Islet precursor cell (in vitro differentiated cells): Measurements from ENCODE around the gene HMGXB4.
A peak's percentile ranks its signal among the peaks of the same experiment; 100 is the strongest.
"Not testable (repeated sequence)": the region's sequence is repeated elsewhere in the genome, so short reads cannot be mapped to it uniquely, and the experiment has no call there.

Experiments
- DNase-seq: peaks from one replicate; pipeline ENCODE4 v3.0.0-alpha.2; 2018

The HMGXB4 gene

GRCh38 chr22:35257321-35258190 is at the start of gene HMGXB4:
Gene HMGXB4 (plus strand): TSS chr22:35257493. CDS start chr22:35262391, 4,898 bp downstream.
- peak; percentile 90 for DNase-seq

GRCh38 chr22:35208003-35208402 is 49.3 kb upstream of the HMGXB4 start:
- DNase-seq = no peak

- no peak for DNase-seq
These were observed 48.1 kb upstream of the HMGXB4 start for GRCh38 chr22:35209203-35209602.

GRCh38 chr22:35212009-35212408 is 45.3 kb upstream of the HMGXB4 start:
- DNase-seq = peak; percentile 76

- DNase-seq = peak; percentile 12
These were observed 44.3 kb upstream of the HMGXB4 start for GRCh38 chr22:35212996-35213395.

GRCh38 chr22:35214968-35215367 is 42.3 kb upstream of the HMGXB4 start:
- DNase-seq = no peak

- peak; percentile 11 for DNase-seq
These were observed 41.3 kb upstream of the HMGXB4 start for GRCh38 chr22:35215993-35216392.

- peak; percentile 21 for DNase-seq
These were observed 39.8 kb upstream of the HMGXB4 start for GRCh38 chr22:35217527-35217926.

GRCh38 chr22:35218079-35218478 is 39.2 kb upstream of the HMGXB4 start:
- DNase-seq = peak; percentile 21

- peak; percentile 57 for DNase-seq
These were observed 38.3 kb upstream of the HMGXB4 start for GRCh38 chr22:35219012-35219411.

GRCh38 chr22:35220221-35220620 is 37.1 kb upstream of the HMGXB4 start:
- DNase-seq = peak; percentile 3

- DNase-seq = peak; percentile 7
These were observed 32.3 kb upstream of the HMGXB4 start for GRCh38 chr22:35225010-35225409.

- peak; percentile 51 for DNase-seq
These were observed 30.2 kb upstream of the HMGXB4 start for GRCh38 chr22:35226958-35227647.

GRCh38 chr22:35229865-35230264 is 27.4 kb upstream of the HMGXB4 start:
- no peak for DNase-seq

- DNase-seq = peak; percentile 6
These were observed 26.9 kb upstream of the HMGXB4 start for GRCh38 chr22:35230417-35230816.

- DNase-seq = peak; percentile 15
These were observed 26.3 kb upstream of the HMGXB4 start for GRCh38 chr22:35230839-35231584.

GRCh38 chr22:35231585-35232084 is 25.7 kb upstream of the HMGXB4 start:
- peak; percentile 87 for DNase-seq

- DNase-seq = not testable (repeated sequence)
These were observed 18.5 kb upstream of the HMGXB4 start for GRCh38 chr22:35238749-35239148.

GRCh38 chr22:35244507-35244906 is 12.8 kb upstream of the HMGXB4 start:
- DNase-seq = not testable (repeated sequence)

GRCh38 chr22:35250156-35250555 is 7.1 kb upstream of the HMGXB4 start:
- no peak for DNase-seq

GRCh38 chr22:35253946-35254345 is 3.3 kb upstream of the HMGXB4 start:
- DNase-seq = no peak

- DNase-seq = no peak
These were observed 332 bp upstream of the HMGXB4 start for GRCh38 chr22:35257002-35257320.
